Measurements from ENCODE around the gene PPP1CB.

DNA sequence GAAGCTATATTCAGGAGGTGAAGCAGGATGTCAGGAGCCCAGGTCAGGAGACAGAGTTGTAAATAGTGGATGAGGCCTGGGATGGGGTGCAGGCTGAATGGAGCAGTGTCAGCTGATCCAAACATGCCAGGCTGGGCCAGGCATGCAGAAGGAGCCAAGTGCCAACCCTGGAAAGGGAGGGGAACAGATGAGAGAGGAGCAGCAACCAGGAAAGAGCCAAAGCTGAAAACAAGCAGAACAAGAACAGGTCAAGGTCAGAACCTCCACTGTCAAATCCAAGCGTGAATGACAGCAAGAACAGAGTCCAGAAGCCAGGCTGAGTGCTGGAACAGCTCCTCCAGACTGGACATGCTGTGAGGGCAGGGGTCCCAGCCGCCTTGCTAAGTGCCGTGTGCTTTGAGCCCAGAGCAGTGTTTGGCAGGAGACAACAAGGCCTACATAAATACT is 49.2 kb upstream of the PPP1CB start:
- TF ChIP-seq GATA3 (IDR thresholded peaks at IDR 0.05; ENCODE audit: low read depth, low read length): no peak
- TF ChIP-seq GATA2 (IDR thresholded peaks at IDR 0.05; ENCODE audit: low read depth, low read length): no peak
